Left lung (tissue), 10 donors: Measurements from ENCODE around the gene FBXL17. TPM values are rescaled to one million over a fixed set of nuclear protein-coding genes. Genes with fewer than 3 reads are reported as not detected.

Experiments used
- ATAC-seq: fragments of 200-7000 bp; cut with Tn5 transposase; one replicate; pipeline ENCODE4 v1.9.1; 2020; ENCODE audit warnings: moderate library complexity
- DNase-seq, 4 donors: peaks; one replicate each; pipeline ENCODE4 v3.0.0-alpha.2; 2013 to 2020
- H3K27ac ChIP-seq, 2 donors: fragments of 200-600 bp; sonication (generic) in 1 of 2; one replicate each; pipeline versions ENCODE4 v1.5.0 to v1.8.0; 2020 to 2021
- H3K27me3 ChIP-seq, 2 donors: fragments of 200-600 bp; sonication (generic) in 1 of 2; one replicate each; pipeline versions ENCODE4 v1.5.0 to v1.8.0; 2020 to 2021
- H3K36me3 ChIP-seq, 2 donors: fragments of 200-600 bp; sonication (generic) in 1 of 2; one replicate each; pipeline versions ENCODE4 v1.5.0 to v1.8.0; 2020 to 2021
- H3K4me1 ChIP-seq, 2 donors: fragments of 200-600 bp; one replicate each; pipeline ENCODE4 v1.8.0; 2021
- H3K4me3 ChIP-seq, 2 donors: fragments of 200-600 bp; sonication (generic) in 1 of 2; one replicate each; pipeline versions ENCODE4 v1.5.0 to v1.8.0; 2020 to 2021; ENCODE audit warnings: mild to moderate bottlenecking in 1 of 2
- H3K9me3 ChIP-seq, 2 donors: fragments of 200-600 bp; sonication (generic) in 1 of 2; one replicate each; pipeline versions ENCODE4 v1.5.0 to v1.8.0; 2020 to 2021
- CTCF ChIP-seq, 2 donors: fragments of 200-600 bp; sonication (generic) in 1 of 2; IDR thresholded peaks; one replicate each; pipeline versions ENCODE4 v1.5.0 to v1.8.0; 2021; ENCODE audit warnings: antibody characterized with exemption in 2 of 2
- intact Hi-C, 2 donors: fragments of 100-400 bp; cut with DNase I; formaldehyde crosslinking; loops; one replicate each; pipeline versions ENCODE4 v1.11.2 to v1.14.2; 2022
- polyA plus RNA-seq, 6 donors: library from polyadenylated mRNA; unstranded; fragments of 120-200 nt; gene quantifications; one replicate each; pipeline ENCODE4 v1.2.1, GENCODE V29; 2013; ENCODE audit not compliant: insufficient read length in 6 of 6
- total RNA-seq, 2 donors: library from RNA; stranded (reverse); fragmentation: NEBNext Ultra II Directional; extraction: Animal tissue kit (Norgen Biotek cat#: 25700); gene quantifications; one replicate each; pipeline ENCODE4 v1.2.1, GENCODE V29; 2021
- donor health status: DM: no; HTN: yes; CAD: no.
- donor health status: DM: no; HTN: no; CAD: no.

Gene FBXL17
- total and polyA plus RNA-seq, 8 donors, result 11.8 to 23.8 (median 19.8) TPM

- intact Hi-C loops, result no loop called here
- no peak for TF ChIP-seq CTCF (IDR thresholded peaks at IDR 0.05)
- Histone ChIP-seq H3K36me3 (no peaks in the 10 kb centered on the region), H3K27ac (no peak overlapping the region), H3K27me3 (no peaks in the 10 kb centered on the region), H3K9me3 (no peaks in the 10 kb centered on the region), H3K4me3 (no peak overlapping the region), H3K4me1 (peaks cover 0 to 2% of the 10 kb centered on the region in 2 donors)
- no peak for DNase-seq
- no peak for ATAC-seq
Observed at GRCh38 chr5:107888541-107888940, 493.4 kb downstream of the FBXL17 start.

GRCh38 chr5:107887166-107887943 is 494.5 kb downstream of the FBXL17 start:
- no peaks in the 10 kb centered on the region for H3K4me1 ChIP-seq
- H3K27me3 ChIP-seq, result no peaks in the 10 kb centered on the region
- no peak for TF ChIP-seq CTCF (IDR thresholded peaks at IDR 0.05)
- no peak overlapping the region for H3K27ac ChIP-seq
- no peak for DNase-seq
- no peak for ATAC-seq
- H3K36me3 ChIP-seq, result no peaks in the 10 kb centered on the region
- no peaks in the 10 kb centered on the region for H3K9me3 ChIP-seq
- intact Hi-C loops, result no loop called here
- no peak overlapping the region for H3K4me3 ChIP-seq

GRCh38 chr5:107885601-107886000 is 496.3 kb downstream of the FBXL17 start:
- TF ChIP-seq CTCF (IDR thresholded peaks at IDR 0.05), result no peak
- no peak for ATAC-seq
- Histone ChIP-seq H3K9me3 (no peaks in the 10 kb centered on the region), H3K27ac (no peak overlapping the region), H3K36me3 (no peaks in the 10 kb centered on the region), H3K4me1 (no peaks in the 10 kb centered on the region), H3K27me3 (no peaks in the 10 kb centered on the region), H3K4me3 (no peak overlapping the region)
- DNase-seq, result no peak
- intact Hi-C loops, result no loop called here

- no peak for ATAC-seq
- H3K36me3 ChIP-seq, result peaks cover 0 to 6% of the 10 kb centered on the region in 2 donors
- no peak overlapping the region for H3K27ac ChIP-seq
- H3K4me1 ChIP-seq, result no peaks in the 10 kb centered on the region
- no peak overlapping the region for H3K4me3 ChIP-seq
- no peaks in the 10 kb centered on the region for H3K9me3 ChIP-seq
- TF ChIP-seq CTCF (IDR thresholded peaks at IDR 0.05), result no peak
- intact Hi-C loops, result no loop called here
- DNase-seq, result no peak
- no peaks in the 10 kb centered on the region for H3K27me3 ChIP-seq
Observed at GRCh38 chr5:107884871-107885270, 497.0 kb downstream of the FBXL17 start.

GRCh38 chr5:107878661-107879060 is 503.2 kb downstream of the FBXL17 start:
- no peaks in the 10 kb centered on the region for H3K9me3 ChIP-seq
- intact Hi-C loops, result no loop called here
- TF ChIP-seq CTCF (IDR thresholded peaks at IDR 0.05), result no peak

More at GRCh38 chr5:107878661-107879060, 503.2 kb downstream of the FBXL17 start:
- DNase-seq (no peak), ATAC-seq (peak; percentile 37)
- Histone ChIP-seq H3K4me3 (no peak overlapping the region), H3K27me3 (no peaks in the 10 kb centered on the region), H3K27ac (no peak overlapping the region), H3K36me3 (peaks cover 0 to 6% of the 10 kb centered on the region in 2 donors), H3K4me1 (no peaks in the 10 kb centered on the region)
